ENCODE data around the gene C19orf73. TPM values are rescaled to one million over a fixed set of nuclear protein-coding genes. Genes with fewer than 3 reads are reported as not detected.

C19orf73 gene
- total RNA-seq, 6 experiments from 2014 or later = 0.73 to 8.1 (median 1.5) TPM

DNA sequence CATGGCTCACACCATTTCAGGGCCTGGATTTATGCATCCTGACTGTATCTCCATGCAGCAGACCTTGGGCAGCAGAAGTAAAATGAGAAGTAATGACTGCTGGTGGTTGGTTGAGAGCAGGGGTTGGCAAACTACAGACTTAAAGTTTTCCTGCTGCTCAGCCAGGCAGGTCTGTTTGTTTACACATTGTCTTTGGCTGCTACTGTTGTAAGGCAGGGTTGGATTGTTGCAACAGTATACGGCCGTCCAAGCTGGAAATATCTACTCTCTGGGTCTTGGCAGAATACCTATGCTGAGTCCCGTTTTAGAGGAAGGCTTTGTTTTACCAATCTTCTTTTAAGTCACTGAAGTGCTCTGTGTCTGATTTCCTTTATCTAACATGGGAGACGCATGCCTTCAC lies 20.1 kb downstream of the C19orf73 start:
- TF ChIP-seq POLR2A (IDR thresholded peaks at IDR 0.05) = no peak
- TF ChIP-seq, protein P1, sequence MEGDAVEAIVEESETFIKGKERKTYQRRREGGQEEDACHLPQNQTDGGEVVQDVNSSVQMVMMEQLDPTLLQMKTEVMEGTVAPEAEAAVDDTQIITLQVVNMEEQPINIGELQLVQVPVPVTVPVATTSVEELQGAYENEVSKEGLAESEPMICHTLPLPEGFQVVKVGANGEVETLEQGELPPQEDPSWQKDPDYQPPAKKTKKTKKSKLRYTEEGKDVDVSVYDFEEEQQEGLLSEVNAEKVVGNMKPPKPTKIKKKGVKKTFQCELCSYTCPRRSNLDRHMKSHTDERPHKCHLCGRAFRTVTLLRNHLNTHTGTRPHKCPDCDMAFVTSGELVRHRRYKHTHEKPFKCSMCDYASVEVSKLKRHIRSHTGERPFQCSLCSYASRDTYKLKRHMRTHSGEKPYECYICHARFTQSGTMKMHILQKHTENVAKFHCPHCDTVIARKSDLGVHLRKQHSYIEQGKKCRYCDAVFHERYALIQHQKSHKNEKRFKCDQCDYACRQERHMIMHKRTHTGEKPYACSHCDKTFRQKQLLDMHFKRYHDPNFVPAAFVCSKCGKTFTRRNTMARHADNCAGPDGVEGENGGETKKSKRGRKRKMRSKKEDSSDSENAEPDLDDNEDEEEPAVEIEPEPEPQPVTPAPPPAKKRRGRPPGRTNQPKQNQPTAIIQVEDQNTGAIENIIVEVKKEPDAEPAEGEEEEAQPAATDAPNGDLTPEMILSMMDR (IDR thresholded peaks at IDR 0.05) = no peak
- no peak overlapping the region for H3K4me3 ChIP-seq
- peaks cover 0 to 26% (median 7%) of the 10 kb centered on the region in 4 donors for H3K4me1 ChIP-seq
- 20% methylated on average over 3 of the region's 4 CpGs for WGBS (ENCODE audit: insufficient coverage, low coverage, low lambda C conversion rate, missing lambda C conversion rate)
- peak overlapping the region in 1 of 3 donors; percentile 49 for H3K27ac ChIP-seq
- H3K9me3 ChIP-seq = no peaks in the 10 kb centered on the region
- DNase-seq = peak in 1 of 3 donors; percentile 70
- intact Hi-C loops (cut with DNase I) = loop anchor here in 1 of 2 donors (10.0 kb wide), 1 partner anchor 96 kb away; no protein-coding TSS in a partner anchor
- ATAC-seq = peak; percentile 80 to 93 (median 82)
- peaks cover 6 to 73% (median 26%) of the 10 kb centered on the region in 4 donors for H3K36me3 ChIP-seq
- no peaks in the 10 kb centered on the region for H3K27me3 ChIP-seq

- peak overlapping the region in 1 of 3 donors; percentile 49 for H3K27ac ChIP-seq
- DNase-seq (peak in 2 of 3 donors; percentile 60 to 76), ATAC-seq (peak; percentile 84 to 92 (median 88))
- no peaks in the 10 kb centered on the region for H3K9me3 ChIP-seq
- intact Hi-C loops (cut with DNase I) = loop anchor here in 1 of 2 donors (10.0 kb wide), 1 partner anchor 97 kb away; no protein-coding TSS in a partner anchor
- TF ChIP-seq POLR2A (IDR thresholded peaks at IDR 0.05) = no peak
- TF ChIP-seq, protein P1 (IDR thresholded peaks at IDR 0.05) = peak; percentile 96 to 100 (median 100)
- peaks cover 6 to 79% (median 28%) of the 10 kb centered on the region in 4 donors for H3K36me3 ChIP-seq
- H3K4me3 ChIP-seq = no peak overlapping the region
- WGBS (ENCODE audit: insufficient coverage, low coverage, low lambda C conversion rate, missing lambda C conversion rate) = 36% methylated on average over 6 of the region's 8 CpGs
- peaks cover 0 to 26% (median 7%) of the 10 kb centered on the region in 4 donors for H3K4me1 ChIP-seq
- no peaks in the 10 kb centered on the region for H3K27me3 ChIP-seq
Observed at GRCh38 chr19:49097453-49098288, 21.3 kb downstream of the C19orf73 start.

DNA sequence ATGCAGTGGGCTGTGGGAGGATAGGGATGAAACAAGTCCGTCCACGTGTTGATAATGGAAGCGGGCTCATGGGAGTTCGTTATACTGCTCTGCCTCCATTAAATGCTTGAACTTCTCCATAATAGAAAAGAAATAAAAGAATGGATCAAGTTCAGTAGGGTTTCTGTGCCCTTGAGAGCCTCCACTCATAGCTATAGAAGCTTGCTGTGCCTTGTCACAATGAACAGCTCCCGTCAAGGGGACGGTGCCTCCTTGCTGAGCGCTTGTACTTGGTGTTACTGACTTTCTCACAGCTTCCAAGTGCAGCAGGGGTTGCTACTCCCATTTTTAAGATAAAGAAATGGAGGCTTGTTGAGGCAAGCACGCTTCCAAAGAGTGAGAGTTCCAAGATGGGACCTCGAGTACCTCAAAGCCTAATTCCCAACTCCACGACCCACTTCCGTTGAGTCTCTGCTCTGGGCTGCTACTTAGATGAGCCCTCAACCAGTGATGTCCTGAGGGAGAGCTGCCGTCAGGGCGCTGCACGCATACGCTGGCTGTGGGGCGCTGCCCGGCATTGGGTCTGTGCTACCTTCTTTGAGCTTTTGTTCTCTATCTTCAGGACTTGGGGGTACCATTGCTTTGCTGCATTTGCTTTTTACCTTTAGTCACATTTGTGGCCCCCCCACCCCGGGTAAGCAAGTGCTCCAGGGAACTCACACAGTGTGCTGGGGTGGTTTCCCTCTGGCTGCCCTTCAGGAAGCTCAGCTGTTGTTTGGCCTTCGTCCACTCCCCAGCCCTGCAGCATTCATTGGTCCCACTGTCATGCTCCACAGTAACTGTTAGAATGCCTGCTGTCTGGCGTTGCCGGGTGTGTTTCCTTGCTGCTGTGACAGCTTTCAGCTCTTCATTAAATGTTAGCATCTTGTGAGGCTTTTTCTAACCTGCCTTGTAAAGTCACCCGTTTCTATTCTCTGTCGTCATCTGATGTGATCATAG lies 24.1 kb downstream of the C19orf73 start:
- intact Hi-C loops (cut with DNase I) = loop anchor here in 1 of 2 donors (10.0 kb wide), 1 partner anchor 100 kb away; no protein-coding TSS in a partner anchor
- H3K9me3 ChIP-seq = no peaks in the 10 kb centered on the region
- peaks cover 0 to 26% (median 7%) of the 10 kb centered on the region in 4 donors for H3K4me1 ChIP-seq
- no peak for ATAC-seq
- H3K4me3 ChIP-seq = no peak overlapping the region
- no peak overlapping the region for H3K27ac ChIP-seq
- peaks cover 19 to 80% (median 31%) of the 10 kb centered on the region in 4 donors for H3K36me3 ChIP-seq
- TF ChIP-seq, protein P1 (IDR thresholded peaks at IDR 0.05) = no peak
- TF ChIP-seq POLR2A (IDR thresholded peaks at IDR 0.05) = no peak
- no peak for DNase-seq
- WGBS (ENCODE audit: insufficient coverage, low coverage, low lambda C conversion rate, missing lambda C conversion rate) = 82% methylated on average over 15 of the region's 23 CpGs
- H3K27me3 ChIP-seq = no peaks in the 10 kb centered on the region

DNA sequence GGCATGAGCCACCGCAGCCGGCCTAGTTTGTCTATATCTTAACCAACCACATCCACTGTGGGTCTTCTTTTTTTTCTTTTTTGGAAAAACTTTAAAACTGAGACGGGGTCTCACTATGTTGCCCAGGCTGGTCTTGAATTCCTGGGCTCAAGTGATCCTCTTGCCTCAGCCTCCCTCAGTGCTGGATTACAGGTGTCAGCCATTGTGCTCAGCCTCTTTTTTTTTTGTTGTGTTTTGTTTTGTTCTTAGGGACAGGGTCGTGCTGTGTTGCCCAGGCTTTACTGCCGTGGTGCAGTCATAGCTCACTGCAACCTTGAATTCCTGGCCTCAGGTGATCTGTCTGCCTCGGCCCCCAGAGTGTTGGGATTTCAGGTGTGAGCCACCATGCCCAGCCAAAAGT lies 26.3 kb downstream of the C19orf73 start:
- H3K4me1 ChIP-seq = peaks cover 0 to 10% (median 0%) of the 10 kb centered on the region in 4 donors
- peaks cover 13 to 64% (median 34%) of the 10 kb centered on the region in 4 donors for H3K36me3 ChIP-seq
- intact Hi-C loops (cut with DNase I) = loop anchor here in 1 of 2 donors (10.0 kb wide), 1 partner anchor 102 kb away; no protein-coding TSS in a partner anchor
- no peaks in the 10 kb centered on the region for H3K27me3 ChIP-seq
- H3K9me3 ChIP-seq = no peaks in the 10 kb centered on the region
- no peak for ATAC-seq
- H3K4me3 ChIP-seq = no peak overlapping the region
- DNase-seq = no peak
- TF ChIP-seq POLR2A (IDR thresholded peaks at IDR 0.05) = no peak
- TF ChIP-seq, protein P1 (IDR thresholded peaks at IDR 0.05) = no peak
- 85% methylated on average over 5 of the region's 6 CpGs for WGBS (ENCODE audit: insufficient coverage, low coverage, low lambda C conversion rate, missing lambda C conversion rate)
- H3K27ac ChIP-seq = no peak overlapping the region
